Breast epithelium (tissue), 4 donors: Measurements from ENCODE around the gene KAT6B. TPM values are rescaled to one million over a fixed set of nuclear protein-coding genes. Genes with fewer than 3 reads are reported as not detected.

Source experiments
- DNase-seq, 2 donors: peaks; one replicate each; pipeline ENCODE4 v3.0.0-alpha.2; 2019; ENCODE audit warnings: low spot score in 2 of 2
- H3K27ac ChIP-seq, 2 donors: fragments of 200-600 bp; sonication (generic) in 1 of 2; one replicate each; pipeline ENCODE4 v1.5.1; 2016 to 2019; ENCODE audit warnings: mild to moderate bottlenecking in 1 of 2
- H3K27me3 ChIP-seq, 2 donors: fragments of 200-600 bp; sonication (generic) in 1 of 2; one replicate each; pipeline versions ENCODE4 v1.5.1 to v1.6.0; 2017 to 2019; ENCODE audit warnings: control low read depth in 1 of 2, mild to moderate bottlenecking in 1 of 2
- H3K36me3 ChIP-seq: fragments of 200-600 bp; one replicate; pipeline ENCODE4 v1.5.1; 2019
- H3K4me1 ChIP-seq, 2 donors: fragments of 200-600 bp; sonication (generic); one replicate each; pipeline ENCODE4 v1.5.1; 2016 to 2019; ENCODE audit warnings: control low read depth in 1 of 2
- H3K4me3 ChIP-seq, 3 donors: fragments of 200-600 bp; sonication (generic); 1 replicate in 2 of 3; 2 replicates in 1 of 3; pipeline ENCODE4 v1.5.1; 2016 to 2019; ENCODE audit warnings: mild to moderate bottlenecking in 3 of 3, moderate library complexity in 2 of 3
- H3K9me3 ChIP-seq, 2 donors: fragments of 200-600 bp; sonication (generic) in 1 of 2; one replicate each; pipeline ENCODE4 v1.5.1; 2016 to 2019; ENCODE audit warnings: control low read depth in 1 of 2
- POLR2A ChIP-seq: fragments of 450-650 bp; IDR thresholded peaks from one replicate; pipeline ENCODE4 v1.6.1; 2016; ENCODE audit warnings: antibody characterized with exemption, mild to moderate bottlenecking, moderate library complexity
- POLR2AphosphoS5 ChIP-seq, 3 donors: sonication (generic); formaldehyde crosslinking; IDR thresholded peaks; one replicate each; pipeline ENCODE4 v1.6.1; 2017; ENCODE audit warnings: antibody characterized with exemption in 3 of 3
- intact Hi-C: fragments of 100-400 bp; cut with DNase I; formaldehyde crosslinking; loops from one replicate; pipeline ENCODE4 v1.15.1; 2023; ENCODE audit warnings: low total_unique reads
- total RNA-seq, 3 donors: library from RNA; depleted of rRNA; stranded (reverse); fragments of >200 nt; gene quantifications; one replicate each; pipeline ENCODE4 v1.1.0, GENCODE V29; 2016
- TF ChIP-seq, protein P1 (sequence below), 3 donors: fragments of 450-650 bp; IDR thresholded peaks; one replicate each; pipeline ENCODE4 v1.5.1; 2016 to 2017; ENCODE audit warnings: antibody characterized with exemption in 3 of 3, mild to moderate bottlenecking in 3 of 3, moderate library complexity in 3 of 3

Gene KAT6B
- total RNA-seq, 3 donors from 2014 or later, result 46.2 to 90.3 (median 55.7) TPM

DNA sequence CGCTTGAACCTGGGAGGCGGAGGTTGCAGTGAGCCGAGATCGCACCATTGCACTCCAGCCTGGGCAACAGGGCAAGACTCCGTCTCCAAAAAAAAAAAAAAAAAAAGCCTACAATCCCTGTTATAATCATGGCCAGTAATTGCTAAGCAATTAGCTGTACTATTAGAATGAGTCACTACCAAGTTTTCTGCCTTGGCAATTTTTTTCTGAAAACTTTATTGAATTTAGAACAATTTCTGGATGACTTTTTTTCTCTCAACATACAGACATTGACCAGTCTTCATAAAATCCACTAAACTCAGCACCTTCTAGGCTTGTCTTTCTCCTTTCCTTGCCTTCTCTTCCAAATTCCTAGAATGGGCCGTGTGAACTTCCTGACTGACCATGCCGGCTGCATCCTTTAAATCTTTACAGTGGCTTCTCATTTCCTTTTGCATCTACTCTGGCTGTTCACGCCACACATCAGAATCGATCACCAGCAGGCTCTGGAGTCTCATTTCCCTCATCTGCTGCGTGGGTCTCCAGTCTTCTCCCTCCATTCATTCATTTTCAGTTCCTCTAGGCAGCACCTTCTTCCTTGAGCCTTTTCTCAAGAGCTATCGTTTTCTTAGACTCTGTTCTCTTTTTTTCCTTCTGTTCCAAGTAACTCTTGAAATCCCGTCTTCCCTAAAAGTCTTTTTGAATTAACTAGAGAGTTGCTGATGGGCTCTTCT, 107.9 kb downstream of the KAT6B start:
- TF ChIP-seq, protein P1, sequence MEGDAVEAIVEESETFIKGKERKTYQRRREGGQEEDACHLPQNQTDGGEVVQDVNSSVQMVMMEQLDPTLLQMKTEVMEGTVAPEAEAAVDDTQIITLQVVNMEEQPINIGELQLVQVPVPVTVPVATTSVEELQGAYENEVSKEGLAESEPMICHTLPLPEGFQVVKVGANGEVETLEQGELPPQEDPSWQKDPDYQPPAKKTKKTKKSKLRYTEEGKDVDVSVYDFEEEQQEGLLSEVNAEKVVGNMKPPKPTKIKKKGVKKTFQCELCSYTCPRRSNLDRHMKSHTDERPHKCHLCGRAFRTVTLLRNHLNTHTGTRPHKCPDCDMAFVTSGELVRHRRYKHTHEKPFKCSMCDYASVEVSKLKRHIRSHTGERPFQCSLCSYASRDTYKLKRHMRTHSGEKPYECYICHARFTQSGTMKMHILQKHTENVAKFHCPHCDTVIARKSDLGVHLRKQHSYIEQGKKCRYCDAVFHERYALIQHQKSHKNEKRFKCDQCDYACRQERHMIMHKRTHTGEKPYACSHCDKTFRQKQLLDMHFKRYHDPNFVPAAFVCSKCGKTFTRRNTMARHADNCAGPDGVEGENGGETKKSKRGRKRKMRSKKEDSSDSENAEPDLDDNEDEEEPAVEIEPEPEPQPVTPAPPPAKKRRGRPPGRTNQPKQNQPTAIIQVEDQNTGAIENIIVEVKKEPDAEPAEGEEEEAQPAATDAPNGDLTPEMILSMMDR (IDR thresholded peaks at IDR 0.05), result no peak
- TF ChIP-seq POLR2AphosphoS5 (IDR thresholded peaks at IDR 0.05), result no peak
- Histone ChIP-seq H3K36me3 (no peaks in the 10 kb centered on the region), H3K4me1 (no peaks in the 10 kb centered on the region), H3K27me3 (no peaks in the 10 kb centered on the region), H3K9me3 (no peaks in the 10 kb centered on the region), H3K4me3 (no peak overlapping the region), H3K27ac (no peak overlapping the region)
- DNase-seq, result no peak
- intact Hi-C loops, result no loop called here

DNA sequence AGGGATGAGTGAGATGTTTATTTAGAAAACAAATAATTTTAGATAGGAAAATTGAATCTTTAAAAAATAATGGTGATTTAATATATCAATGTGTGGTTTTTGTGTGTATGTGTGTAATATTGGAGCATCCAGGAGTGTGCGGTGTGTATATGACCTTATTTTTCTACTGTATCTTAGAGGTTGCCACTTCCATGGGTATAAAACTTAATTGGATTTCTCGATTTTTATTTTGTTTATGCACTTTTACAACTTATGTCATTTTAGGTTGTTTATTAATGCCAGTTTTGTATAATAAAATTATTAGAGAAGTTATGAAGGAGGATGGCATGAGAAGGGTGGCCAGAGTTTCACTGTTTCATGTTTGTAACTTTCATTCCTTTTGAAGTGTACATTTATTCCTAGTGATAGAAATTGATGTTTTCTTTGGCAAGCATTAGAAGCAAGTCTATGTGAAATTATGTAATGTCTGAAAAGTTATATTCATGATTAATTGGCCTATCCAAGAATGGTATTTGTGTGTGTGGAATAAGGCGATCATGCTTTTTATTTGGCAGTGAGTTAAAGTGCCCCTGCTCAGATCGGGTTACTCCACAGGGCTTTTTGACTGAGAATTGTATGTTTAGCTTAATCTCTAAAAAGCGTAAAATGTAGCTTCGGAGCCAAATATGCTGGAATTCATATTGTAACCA, 110.3 kb downstream of the KAT6B start:
- H3K9me3 ChIP-seq, result no peaks in the 10 kb centered on the region
- no peaks in the 10 kb centered on the region for H3K27me3 ChIP-seq
- TF ChIP-seq POLR2A, result no peak
- TF ChIP-seq, protein P1 (IDR thresholded peaks at IDR 0.05), result no peak
- TF ChIP-seq POLR2AphosphoS5 (IDR thresholded peaks at IDR 0.05), result no peak
- H3K36me3 ChIP-seq, result no peaks in the 10 kb centered on the region
- H3K27ac ChIP-seq, result no peak overlapping the region
- no peaks in the 10 kb centered on the region for H3K4me1 ChIP-seq
- intact Hi-C loops, result no loop called here
- no peak overlapping the region for H3K4me3 ChIP-seq
- DNase-seq, result no peak

DNA sequence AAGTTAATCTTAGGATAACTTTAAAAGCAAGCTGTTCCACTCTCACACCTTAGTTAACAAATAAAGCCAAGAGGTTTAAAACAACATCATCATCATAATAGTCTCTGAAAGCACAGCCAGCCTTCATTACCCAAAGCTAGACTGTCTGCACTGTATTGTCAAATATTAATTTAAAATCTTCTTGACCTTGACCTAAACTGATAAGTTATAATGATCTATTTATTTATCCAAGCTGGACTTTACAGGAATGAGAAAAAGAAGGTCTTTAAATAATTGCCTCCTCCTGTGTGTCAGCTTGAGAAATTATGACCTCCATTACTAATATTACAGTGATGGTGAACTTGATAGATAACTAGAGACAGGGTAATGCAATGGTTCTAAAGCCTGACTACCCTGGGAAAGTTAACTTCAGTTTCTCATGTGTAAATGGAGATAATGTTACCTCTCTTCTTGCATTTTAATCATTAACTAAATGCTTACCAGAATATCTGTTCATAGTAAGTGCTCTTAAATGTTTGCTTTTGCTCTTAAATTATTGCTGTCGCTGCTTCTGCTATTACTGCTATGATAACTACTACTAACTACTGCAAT, 111.0 kb downstream of the KAT6B start:
- no peaks in the 10 kb centered on the region for H3K9me3 ChIP-seq
- no peak overlapping the region for H3K4me3 ChIP-seq
- DNase-seq, result no peak
- no peaks in the 10 kb centered on the region for H3K4me1 ChIP-seq
- H3K36me3 ChIP-seq, result no peaks in the 10 kb centered on the region
- H3K27me3 ChIP-seq, result no peaks in the 10 kb centered on the region
- TF ChIP-seq POLR2A (no peak), POLR2AphosphoS5 (IDR thresholded peaks at IDR 0.05) (no peak)
- TF ChIP-seq, protein P1 (IDR thresholded peaks at IDR 0.05), result no peak
- intact Hi-C loops, result no loop called here
- H3K27ac ChIP-seq, result no peak overlapping the region

DNA sequence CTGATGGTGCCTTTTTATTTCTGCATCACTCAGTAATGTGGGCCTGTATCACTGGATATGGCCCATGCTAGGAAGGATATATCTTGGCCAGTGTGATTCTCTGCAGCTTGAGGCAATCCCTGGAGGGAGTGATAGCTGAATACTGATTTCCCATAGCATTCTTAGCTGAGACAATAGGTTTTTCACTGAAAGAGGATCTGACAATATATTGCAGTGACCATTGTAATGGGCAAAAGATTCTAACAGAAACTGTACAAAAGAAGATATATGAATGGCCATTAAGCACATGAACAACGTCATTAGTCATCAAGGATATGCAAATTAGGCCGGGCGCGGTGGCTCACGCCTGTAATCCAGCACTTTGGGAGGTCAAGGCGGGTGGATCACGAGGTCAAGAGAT, 117.8 kb downstream of the KAT6B start:
- TF ChIP-seq, protein P1 (IDR thresholded peaks at IDR 0.05), result no peak
- TF ChIP-seq POLR2A (no peak), POLR2AphosphoS5 (IDR thresholded peaks at IDR 0.05) (no peak)
- Histone ChIP-seq H3K36me3 (no peaks in the 10 kb centered on the region), H3K27me3 (no peaks in the 10 kb centered on the region), H3K27ac (no peak overlapping the region), H3K4me3 (no peak overlapping the region), H3K9me3 (no peaks in the 10 kb centered on the region), H3K4me1 (no peaks in the 10 kb centered on the region)
- intact Hi-C loops, result no loop called here
- DNase-seq, result no peak

DNA sequence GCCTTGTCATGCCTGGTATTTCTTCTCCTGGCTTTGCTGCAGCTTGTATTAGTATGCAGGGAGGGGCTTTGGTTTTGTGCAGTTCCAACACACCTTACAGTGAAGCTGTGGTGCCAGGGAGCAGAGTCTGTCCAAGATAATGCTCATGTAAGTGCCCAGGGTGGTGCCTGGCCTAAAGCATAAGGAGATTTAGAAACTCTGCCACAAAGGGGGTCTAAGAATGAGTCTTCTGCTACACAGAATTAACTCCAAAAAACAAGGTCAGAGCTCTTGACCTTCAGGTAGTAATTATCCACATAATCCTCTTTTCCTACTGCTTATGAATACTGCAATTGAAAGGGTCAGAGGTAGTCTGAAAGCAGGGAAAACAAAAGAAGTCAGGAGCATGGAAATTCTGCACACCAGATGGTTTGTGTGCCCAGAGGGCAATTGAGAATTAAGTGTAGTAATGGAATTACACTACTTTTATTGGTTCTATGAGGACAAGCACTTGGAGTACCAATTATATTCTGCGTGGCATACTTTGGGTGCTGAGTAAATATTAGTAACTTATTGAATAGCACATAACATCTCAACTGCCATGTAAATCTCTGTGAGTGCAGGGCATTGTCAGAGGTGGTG, 121.5 kb downstream of the KAT6B start:
- Histone ChIP-seq H3K27me3 (no peaks in the 10 kb centered on the region), H3K27ac (no peak overlapping the region), H3K4me1 (no peaks in the 10 kb centered on the region), H3K4me3 (no peak overlapping the region), H3K9me3 (no peaks in the 10 kb centered on the region), H3K36me3 (no peaks in the 10 kb centered on the region)
- TF ChIP-seq POLR2A, result no peak
- TF ChIP-seq, protein P1 (IDR thresholded peaks at IDR 0.05), result no peak
- TF ChIP-seq POLR2AphosphoS5 (IDR thresholded peaks at IDR 0.05), result no peak
- intact Hi-C loops, result no loop called here
- DNase-seq, result no peak
